HG03521 (cell line): ENCODE results near the gene MUC4.
"Not testable (repeated sequence)": the region's sequence is repeated elsewhere in the genome, so short reads cannot be mapped to it uniquely, and the experiment has no call there.

Experiments
- ATAC-seq: cut with Tn5 transposase; IDR thresholded peaks from one replicate; pipeline ENCODE4 v1.9.1; 2021; ENCODE audit warnings: mild to moderate bottlenecking, moderate library complexity; ENCODE audit not compliant: unreplicated experiment

Gene MUC4

DNA sequence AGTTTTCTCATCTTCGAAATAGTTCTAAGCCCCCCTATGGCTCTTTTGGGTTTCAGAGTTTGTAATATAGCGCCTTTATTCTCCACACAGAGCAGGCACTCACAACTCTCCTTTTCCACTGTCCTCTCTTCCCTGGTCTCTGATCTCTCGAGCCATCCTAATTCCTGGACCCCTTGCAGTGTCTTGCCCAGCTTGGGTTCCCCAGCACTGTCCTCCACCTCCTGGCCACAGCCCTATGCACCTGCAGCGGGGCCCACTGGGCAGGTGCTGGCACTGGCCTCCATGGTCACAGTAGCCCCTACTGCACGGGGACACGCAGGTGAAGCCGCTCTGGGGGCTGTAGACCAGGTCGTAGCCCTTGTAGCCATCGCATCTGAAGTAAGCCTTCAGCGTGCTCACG is 63.1 kb downstream of the MUC4 start:
- ATAC-seq = no peak

DNA sequence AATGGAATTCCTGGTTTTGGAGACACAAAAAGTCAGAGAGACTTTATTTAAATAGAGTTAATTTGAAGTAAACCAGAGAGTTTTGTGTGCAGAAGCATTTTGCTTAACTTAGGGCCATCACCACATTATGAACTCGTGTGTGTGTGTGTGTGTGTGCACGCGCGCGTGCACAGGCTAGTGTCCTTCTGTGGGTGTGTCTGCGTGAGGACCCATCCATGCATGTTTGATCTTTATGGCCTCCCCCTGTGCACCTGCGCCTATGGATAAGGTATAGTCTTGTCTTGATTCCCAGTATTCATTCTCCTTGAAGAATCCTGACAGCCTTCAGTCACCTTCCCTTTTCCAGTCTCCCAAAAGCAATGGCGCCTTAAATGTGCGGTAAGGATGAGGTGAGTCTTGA is 65.0 kb downstream of the MUC4 start:
- no peak for ATAC-seq

DNA sequence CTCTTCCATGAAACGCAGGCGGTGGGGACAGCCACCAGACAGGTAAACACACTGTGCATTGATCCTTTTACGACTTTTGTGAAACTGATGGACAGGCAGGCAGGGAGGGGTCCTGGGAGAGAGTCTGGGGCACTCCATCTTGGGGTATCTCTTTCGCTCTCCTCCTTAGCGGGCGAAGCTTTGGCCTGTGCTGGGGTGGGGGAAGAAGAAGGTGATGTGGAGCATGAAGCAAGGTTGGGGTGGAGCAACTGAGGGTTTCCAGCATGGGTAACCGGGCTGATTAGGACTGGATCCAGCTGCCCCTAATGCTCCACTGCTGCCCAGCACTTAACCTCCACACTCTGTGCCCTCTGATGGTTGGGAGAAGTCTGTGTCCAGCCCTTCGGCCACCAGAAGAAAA is 65.4 kb downstream of the MUC4 start:
- no peak for ATAC-seq

DNA sequence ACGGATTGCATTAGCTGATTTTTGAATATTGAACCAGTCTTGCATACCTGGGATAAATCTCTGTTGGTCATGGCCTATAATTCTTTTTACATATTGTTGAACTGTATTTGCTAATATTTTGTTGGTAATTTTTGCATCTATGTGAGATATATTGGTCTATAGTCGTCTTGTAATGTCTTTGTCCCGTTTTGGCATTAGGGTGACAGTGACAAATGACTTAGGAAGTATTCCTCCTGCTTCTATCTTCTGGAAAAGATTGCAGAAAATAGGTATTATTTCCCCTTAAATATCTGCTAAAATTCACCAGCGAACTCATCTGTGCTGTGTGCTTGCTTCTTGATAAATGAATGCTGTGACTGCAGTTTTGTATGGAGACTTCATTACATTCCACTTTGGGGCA is 67.3 kb downstream of the MUC4 start:
- no peak for ATAC-seq

DNA sequence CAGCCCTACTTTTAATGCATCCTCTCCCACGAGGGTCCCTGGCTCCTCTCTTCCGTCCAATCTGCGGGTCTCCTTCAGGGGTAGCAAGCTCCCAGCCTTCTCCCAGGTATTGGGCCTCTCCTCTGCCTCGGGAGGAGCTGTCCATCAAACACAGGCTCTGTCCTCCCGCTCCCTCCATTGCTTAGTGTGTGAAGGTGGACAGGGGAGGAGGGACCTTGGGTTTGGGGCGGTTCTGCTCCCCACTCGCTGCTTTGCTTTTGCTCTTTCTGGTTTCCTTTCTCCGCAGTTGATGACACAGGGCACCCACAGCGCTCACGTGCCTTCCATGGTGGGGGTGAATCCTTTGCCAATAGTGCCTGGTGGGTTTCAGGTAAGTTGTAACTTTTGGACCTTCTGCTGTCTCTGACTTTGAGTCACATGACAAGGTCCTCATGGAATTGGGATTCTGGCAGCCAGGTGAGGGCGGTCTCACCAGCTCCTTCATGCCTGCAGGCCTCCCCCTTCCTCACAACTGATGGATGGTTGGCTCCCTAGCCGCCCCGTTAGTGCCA is 72.1 kb downstream of the MUC4 start:
- ATAC-seq = no peak

DNA sequence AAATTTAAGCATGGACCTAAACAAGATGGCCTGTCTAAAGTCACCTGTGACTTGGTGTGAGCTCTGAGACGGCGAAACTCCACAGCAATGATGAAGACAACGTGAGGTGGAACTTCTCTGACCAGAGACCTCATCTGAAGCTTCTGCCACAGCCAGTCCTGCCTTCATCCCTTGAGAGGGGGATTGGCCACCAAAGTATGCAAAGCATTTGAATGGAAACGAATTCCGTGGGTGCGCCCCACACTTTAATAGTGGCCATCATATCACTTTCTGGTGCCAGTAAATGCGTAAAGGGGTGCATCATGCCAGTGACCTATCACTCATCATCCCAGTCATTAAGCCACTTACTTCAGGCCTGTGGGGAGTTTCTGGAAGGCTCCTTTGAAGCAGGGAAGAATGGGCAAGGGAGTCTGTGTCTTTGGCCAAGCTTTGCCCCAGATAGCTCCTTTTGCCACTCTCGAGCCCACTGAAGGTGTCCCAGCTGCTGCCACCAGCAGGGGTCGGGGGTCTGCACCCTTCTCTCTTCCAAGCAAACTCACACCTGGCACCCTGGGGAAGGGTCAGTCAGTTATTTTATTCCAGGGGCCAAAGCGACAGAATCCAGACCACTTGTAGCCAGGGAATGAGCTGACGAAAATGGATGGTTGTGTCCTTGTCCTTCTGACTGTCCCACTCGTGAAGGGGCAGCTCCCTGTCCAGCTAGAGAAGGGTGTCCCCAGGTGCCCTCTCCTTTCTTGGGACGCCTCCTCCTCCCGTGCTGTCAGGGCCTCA is 73.3 kb downstream of the MUC4 start:
- no peak for ATAC-seq

DNA sequence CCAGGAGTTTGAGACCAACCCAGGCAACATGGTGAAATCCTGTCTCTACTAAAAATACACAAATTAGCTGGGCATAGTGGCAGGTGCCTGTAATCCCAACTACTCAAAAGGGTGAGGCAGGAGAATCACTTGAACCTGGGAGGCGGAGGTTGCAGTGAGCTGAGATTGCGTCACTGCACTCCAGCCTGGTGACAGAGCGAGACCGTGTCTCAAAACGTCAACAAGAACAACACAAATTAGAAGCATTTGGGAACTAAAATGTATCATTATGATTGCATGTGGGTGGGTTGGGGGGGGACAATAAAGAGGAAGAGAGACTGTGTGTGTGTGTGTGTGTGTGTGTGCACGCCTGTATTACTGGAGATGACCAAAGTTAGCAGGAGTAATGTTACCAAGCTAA is 73.9 kb downstream of the MUC4 start:
- not testable (repeated sequence) for ATAC-seq

DNA sequence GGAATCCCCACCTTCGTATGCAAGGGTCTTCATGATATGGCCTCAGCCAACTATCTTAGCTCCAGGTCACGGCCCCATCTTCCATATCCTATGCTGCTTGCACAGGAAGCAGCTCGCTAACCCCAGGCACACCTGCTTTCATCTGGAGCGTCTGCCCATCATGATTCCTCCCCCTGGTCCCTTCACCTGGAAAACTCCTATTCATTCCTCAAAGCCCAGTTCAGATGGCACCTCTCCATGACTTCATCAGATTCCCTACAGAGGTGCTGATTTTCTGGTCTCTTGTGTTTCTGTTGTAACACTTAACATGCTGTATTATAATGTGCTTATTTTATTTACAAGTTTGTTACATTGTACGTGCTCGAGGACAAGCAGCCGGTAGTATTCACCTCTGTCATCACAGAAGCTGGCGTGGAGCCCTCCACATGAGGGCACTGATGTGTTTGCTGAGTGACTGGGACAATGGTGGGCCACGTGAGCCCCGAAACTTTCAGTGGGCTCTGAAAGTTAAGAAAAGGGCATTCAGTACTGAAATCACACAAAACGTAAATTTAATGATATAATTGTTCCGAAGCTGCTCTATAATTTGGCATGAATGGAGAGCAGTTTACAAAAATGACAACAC is 74.8 kb downstream of the MUC4 start:
- ATAC-seq = no peak

DNA sequence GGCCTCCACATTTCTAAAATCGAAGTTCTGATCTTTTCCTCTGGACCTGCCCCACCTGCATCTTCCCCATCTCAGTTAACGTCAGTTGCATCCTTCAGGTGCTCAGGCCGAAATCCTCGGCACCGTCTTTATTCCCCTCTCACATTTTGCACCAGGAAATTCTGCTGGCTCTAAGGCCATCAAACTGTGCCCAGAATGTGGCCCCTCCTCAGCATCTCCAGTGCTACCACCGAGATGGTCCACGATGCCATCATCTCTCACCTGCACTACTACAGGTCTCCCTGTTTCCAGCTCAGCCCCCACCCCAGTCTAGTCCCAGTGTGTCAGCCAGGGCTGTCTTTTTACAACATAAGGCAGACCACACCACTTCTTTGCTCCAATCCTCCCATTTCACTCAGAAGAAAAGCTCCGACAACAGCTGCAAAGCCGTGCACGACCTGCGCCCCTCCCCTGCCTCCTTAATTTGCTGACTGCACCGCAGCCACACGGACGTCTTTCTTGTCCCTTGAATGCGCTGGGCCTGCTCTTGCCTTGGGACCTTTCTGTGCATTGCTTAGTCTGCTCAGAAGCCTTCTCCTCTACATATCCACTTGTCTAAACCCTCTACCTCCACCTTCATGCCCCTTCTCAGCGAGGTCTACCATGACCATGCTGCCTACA is 76.6 kb downstream of the MUC4 start:
- ATAC-seq = no peak

DNA sequence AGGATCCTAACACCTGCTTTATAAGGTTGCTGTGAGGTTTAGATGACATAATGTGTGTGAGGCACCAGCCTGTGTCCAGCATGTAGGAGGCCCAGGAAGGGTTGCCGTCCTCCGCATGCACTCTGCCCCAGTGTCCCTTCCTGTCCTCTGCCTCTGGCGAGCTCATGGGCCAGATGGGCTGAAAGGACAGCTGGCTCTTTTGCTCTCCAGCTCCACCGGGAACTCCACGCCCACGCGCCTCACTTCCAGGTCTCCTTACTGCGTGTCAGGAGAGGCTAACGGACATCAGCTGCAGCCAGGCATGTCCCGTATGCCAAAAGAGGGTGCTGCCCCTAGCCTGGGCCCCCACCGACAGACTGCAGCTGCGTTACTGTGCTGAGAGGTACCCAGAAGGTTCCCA is 78.8 kb downstream of the MUC4 start:
- ATAC-seq = no peak

DNA sequence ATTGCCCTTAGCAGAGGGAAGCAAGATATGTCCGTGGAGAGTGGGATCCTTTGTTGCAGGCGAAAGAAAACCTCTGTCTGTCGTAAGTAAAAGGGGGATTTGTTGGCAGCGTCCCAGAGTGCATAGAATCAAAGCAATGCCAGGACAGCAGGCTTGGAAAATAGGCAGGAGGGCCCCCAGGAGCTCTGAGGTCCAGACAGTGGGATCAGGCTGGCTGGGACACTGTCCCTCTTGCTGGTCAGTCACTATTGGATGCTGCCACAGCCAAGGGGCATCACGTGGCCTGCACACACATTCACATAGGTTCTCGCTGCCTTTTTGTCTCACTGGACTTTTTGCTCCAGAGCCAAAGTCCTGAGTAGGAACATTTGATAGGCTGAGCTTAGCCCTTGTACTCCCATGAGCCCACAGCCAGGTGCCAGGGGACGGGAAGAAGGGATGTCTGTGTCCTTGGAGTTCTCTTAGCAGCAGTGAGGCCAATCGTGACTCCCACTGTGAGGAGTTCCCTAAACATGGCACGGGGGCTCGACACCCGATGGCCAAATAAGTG is 80.3 kb downstream of the MUC4 start:
- no peak for ATAC-seq

DNA sequence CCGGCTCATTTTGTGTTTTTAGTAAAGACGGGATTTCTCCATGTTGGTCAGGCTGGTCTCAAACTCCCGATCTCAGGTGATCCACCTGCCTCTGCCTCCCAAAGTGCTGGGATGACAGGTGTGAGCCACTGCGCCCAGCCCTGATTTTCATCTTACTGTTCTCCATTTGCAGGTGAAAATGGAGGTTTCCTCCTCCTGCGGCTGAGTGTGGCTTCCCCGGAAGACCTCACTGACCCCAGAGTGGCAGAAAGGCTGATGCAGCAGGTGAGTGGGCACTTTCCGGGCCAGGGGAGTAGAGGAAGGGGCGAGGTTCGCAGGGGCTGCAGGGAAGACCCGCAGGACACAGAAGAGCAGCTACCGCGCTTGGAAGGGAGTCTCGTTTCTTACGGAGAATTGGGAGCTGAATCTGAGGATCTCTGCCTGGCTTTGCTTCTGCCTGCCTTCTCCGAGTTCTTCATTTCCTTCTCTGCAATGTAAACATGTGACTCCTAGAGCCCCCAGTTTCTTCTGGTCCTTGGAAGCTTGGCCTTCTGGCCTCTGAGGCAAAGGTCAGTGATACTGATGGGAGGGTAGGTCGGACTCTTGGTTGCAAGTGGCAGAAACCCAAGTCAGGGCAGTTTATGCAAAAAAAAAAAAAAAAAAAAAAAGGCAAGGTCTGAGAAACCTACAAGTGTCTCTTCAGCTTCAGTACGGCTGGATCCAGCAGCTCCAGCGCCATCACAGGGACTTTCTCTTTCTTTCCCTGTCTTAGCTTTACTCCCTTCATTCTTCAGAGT is 82.1 kb downstream of the MUC4 start:
- ATAC-seq = no peak

DNA sequence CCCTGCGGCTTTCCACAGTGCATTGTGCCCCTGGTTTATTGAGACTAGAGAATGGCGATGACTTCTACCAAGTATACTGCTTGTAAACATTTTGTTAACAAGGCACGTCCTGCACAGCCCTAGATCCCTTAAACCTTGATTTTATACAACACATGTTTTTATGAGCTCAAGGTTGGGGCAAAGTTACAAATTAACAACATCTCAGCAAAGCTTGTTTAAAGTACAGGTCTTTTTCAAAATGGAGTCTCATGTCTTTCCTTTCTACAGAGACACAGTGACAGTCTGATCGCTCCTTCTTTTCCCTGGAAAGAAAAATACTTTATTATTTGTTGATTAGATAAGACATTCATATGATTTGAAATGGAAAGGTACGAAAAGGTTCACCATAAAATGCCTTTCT is 82.9 kb downstream of the MUC4 start:
- ATAC-seq = not testable (repeated sequence)

DNA sequence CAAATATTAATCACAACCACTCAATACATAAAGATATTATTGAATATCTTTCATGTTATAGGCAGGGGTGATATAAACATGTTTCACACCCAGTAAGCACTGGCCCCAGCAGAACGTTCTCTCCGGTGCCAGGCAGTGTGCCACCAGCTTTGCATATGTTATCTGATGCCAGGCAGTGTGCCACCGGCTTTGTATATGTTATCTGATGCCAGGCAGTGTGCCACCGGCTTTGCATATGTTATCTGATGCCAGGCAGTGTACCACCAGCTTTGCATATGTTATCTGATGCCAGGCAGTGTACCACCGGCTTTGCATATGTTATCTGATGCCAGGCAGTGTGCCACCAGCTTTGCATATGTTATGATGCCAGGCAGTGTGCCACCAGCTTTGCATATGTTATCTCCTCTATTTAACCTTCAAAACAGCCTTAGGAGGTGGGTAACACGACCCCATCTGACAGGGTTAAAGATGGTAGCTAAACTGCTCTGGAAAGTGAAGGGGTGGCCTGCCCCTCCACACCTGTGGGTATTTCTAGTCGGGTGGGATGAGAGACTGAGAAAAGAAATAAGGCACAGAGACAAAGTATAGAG is 84.0 kb downstream of the MUC4 start:
- ATAC-seq = no peak

DNA sequence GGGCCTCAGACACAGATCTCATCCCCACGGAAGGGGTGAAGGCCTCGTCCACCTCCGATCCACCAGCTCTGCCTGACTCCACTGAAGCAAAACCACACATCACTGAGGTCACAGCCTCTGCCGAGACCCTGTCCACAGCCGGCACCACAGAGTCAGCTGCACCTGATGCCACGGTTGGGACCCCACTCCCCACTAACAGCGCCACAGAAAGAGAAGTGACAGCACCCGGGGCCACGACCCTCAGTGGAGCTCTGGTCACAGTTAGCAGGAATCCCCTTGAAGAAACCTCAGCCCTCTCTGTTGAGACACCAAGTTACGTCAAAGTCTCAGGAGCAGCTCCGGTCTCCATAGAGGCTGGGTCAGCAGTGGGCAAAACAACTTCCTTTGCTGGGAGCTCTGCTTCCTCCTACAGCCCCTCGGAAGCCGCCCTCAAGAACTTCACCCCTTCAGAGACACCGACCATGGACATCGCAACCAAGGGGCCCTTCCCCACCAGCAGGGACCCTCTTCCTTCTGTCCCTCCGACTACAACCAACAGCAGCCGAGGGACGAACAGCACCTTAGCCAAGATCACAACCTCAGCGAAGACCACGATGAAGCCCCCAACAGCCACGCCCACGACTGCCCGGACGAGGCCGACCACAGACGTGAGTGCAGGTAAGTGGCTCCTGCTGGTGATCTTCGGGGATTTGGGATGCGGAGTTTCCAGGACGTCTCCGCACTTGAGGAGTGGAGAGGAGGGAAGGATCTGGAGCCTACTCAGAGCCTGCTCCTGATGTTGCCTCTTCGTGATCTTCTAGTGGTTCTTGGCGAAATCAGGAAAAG is 85.6 kb downstream of the MUC4 start:
- not testable (repeated sequence) for ATAC-seq

DNA sequence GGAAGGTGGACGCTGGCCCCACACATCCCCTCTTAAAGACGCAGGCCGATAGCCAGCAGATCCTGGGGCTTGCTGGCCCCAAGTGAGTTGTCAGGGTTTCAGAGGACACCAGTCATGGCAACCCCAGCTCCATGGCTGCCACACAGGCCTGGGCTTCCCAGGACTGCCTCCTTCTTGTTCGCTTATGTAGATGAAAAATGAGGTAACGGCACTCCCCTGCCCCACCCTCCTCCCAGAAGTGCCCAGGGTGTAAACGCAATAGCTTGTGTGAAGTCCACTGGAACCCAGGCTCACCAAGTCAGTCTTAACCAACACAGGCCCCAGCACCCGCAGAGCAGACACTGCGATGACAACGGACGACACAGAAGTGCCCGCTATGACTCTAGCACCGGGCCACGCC is 87.4 kb downstream of the MUC4 start:
- ATAC-seq = not testable (repeated sequence)

DNA sequence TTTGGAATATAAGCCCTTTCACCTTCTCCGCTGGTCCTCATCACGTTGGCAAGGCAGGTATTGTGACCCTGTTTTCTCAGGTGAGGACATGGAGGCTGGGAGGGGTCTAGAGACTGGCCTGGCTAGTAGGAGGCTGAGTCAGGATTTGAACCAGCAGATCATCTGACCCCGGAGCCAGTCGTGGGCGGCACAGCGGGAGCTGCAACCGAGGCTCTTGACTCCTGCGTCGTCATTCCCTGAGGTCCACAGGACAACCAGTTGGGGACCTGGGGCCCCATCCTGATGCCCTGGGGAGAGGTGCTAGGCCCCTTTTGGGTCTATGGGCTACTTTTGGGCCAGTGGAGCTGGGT is 88.8 kb downstream of the MUC4 start:
- not testable (repeated sequence) for ATAC-seq

DNA sequence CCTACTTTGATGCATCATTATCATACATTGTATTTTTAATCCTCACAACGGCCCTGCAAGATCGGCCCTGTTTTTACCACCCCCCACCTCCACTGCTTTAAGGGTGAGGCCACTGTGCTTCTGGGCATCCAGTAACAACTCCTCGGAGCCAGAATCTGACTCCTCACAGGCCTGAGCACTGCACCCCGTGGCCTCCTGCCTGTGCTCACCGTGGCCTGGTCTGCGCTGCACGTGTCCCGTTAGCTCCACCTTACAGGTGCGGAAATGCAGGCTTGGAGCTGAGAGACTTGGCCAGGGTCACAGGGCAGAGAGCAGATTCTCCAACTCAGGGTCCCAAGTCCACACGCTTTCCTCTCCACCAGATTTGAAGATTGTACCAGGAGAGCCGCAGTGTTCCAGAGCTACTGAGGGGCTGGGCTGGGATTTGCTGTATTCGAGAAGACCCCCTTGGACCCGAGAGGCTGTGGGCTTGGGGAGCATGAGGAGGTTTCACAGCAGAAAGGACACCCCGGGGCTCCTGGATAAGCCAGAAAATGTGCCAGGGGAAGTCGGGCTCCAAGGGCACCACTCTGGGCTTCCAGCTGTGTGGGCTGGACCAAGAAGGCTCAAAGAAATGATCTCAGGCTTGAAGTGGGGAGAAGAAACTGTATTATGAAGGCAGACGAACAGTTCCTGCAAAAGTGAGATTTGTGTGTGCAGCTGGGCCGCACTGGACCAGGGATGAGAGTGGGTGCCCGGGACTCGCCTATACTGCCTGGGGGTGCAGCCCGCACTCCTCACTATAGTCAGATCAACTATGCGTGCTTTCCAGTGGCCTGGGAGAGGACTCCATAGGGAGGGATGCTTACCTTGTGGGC is 89.4 kb downstream of the MUC4 start:
- ATAC-seq = not testable (repeated sequence)
